Sigmoid colon (tissue), 4 donors: ENCODE measurements around the gene CR2.
A peak's percentile ranks its signal among the peaks of the same experiment; 100 is the strongest.

Experiments
- CTCF ChIP-seq, 4 experiments: fragments of 450-650 bp in 3 of 4; fragments of 200-600 bp in 1 of 4; IDR thresholded peaks; one replicate each; pipeline ENCODE4 v1.5.1; 2016 to 2019; ENCODE audit warnings: antibody characterized with exemption in 4 of 4, mild to moderate bottlenecking in 3 of 4, moderate library complexity in 2 of 4
- EP300 ChIP-seq, 4 donors: sonication (generic); formaldehyde crosslinking; IDR thresholded peaks; one replicate each; pipeline ENCODE4 v1.6.1; 2017; ENCODE audit warnings: antibody characterized with exemption in 4 of 4
- POLR2A ChIP-seq, 2 donors: fragments of 450-650 bp; IDR thresholded peaks; one replicate each; pipeline ENCODE4 v1.6.1; 2016; ENCODE audit warnings: antibody characterized with exemption in 2 of 2, mild to moderate bottlenecking in 2 of 2, moderate library complexity in 2 of 2

- TF ChIP-seq EP300 (IDR thresholded peaks at IDR 0.05) (no peak), CTCF (IDR thresholded peaks at IDR 0.05) (peak in 3 of 4 experiments; percentile 19 to 43 (median 39)), POLR2A (IDR thresholded peaks at IDR 0.05) (no peak)
Measured at GRCh38 chr1:207499573-207499972, 45.4 kb downstream of the CR2 start.
